H1 (cell line): ENCODE results near the gene COQ8B. TPM values are rescaled to one million over a fixed set of nuclear protein-coding genes. Genes with fewer than 3 reads are reported as not detected.
A peak's percentile ranks its signal among the peaks of the same experiment; 100 is the strongest.

ENCODE experiments used
- CTCF ChIA-PET: fragments of 300-600 bp; sonication (Branson Sonifier 250); formaldehyde crosslinking; loops from one replicate; lab custom pipeline; 2021; ENCODE audit not compliant: partially characterized antibody; lab: Charles Lee
- POLR2A ChIA-PET: fragments of 300-600 bp; sonication (Branson Sonifier 250); formaldehyde crosslinking; loops from one replicate; lab custom pipeline; 2021; ENCODE audit warnings: inconsistent platforms; ENCODE audit not compliant: partially characterized antibody; lab: Charles Lee
- DNase-seq, 2 experiments: peaks; one replicate each; pipeline versions ENCODE4 v3.0.0 to v3.0.0-alpha.2; 2010 to 2022; ENCODE audit warnings: low spot score in 2 of 2, low read depth in 1 of 2, mixed read lengths in 1 of 2
- FAIRE-seq: peaks from 2 replicates; lab custom pipeline; 2011; peaks lifted over from hg19 to GRCh38; lab: Jason Lieb, UNC
- H2AFZ ChIP-seq: 2 replicates; pipeline ENCODE4 v1.8.1; 2012; ENCODE audit warnings: low read length, inconsistent platforms
- H2AK5ac ChIP-seq: 2 replicates; pipeline ENCODE4 v1.6.1; 2013; ENCODE audit warnings: low read depth, low read length
- H2BK120ac ChIP-seq: replicated peaks from 2 replicates; pipeline ENCODE3; 2013; ENCODE audit warnings: low read depth, low read length, inconsistent platforms
- H2BK12ac ChIP-seq: 2 replicates; pipeline ENCODE4 v1.6.1; 2013; ENCODE audit warnings: low read depth, low read length
- H2BK15ac ChIP-seq: 2 replicates; pipeline ENCODE4 v1.6.1; 2013; ENCODE audit warnings: low read length
- H2BK20ac ChIP-seq: 2 replicates; pipeline ENCODE4 v1.6.1; 2013; ENCODE audit warnings: low read length
- H2BK5ac ChIP-seq: 2 replicates; pipeline ENCODE4 v1.6.1; 2013; ENCODE audit warnings: low read depth, low read length
- H3K14ac ChIP-seq: 2 replicates; pipeline ENCODE4 v1.6.1; 2013; ENCODE audit warnings: inconsistent platforms; ENCODE audit not compliant: insufficient read length
- H3K18ac ChIP-seq: 2 replicates; pipeline ENCODE4 v1.6.1; 2013; ENCODE audit warnings: low read length; ENCODE audit errors: extremely low read depth
- H3K23ac ChIP-seq: 2 replicates; pipeline ENCODE4 v1.6.1; 2013; ENCODE audit warnings: inconsistent platforms; ENCODE audit not compliant: insufficient read length
- H3K23me2 ChIP-seq: 2 replicates; pipeline ENCODE4 v1.6.1; 2013; ENCODE audit warnings: low read depth, low read length
- H3K27ac ChIP-seq: 2 replicates; pipeline ENCODE4 v1.6.1; 2011; ENCODE audit warnings: low read depth, low read length, inconsistent platforms
- H3K27me3 ChIP-seq, 4 experiments: replicated peaks in 1 of 4; 1 replicate in 1 of 4; 2 replicates in 3 of 4; pipeline versions ENCODE4 v1.6.1 to v1.8.1; 2011 to 2013; ENCODE audit warnings: low read length in 3 of 4, mild to moderate bottlenecking in 3 of 4, inconsistent platforms in 2 of 4, mixed read lengths in 2 of 4, moderate library complexity in 1 of 4; ENCODE audit not compliant: control insufficient read depth in 3 of 4, insufficient read depth in 3 of 4; ENCODE audit errors: extremely low read depth in 1 of 4
- H3K36me3 ChIP-seq, 4 experiments: 2 replicates each; pipeline versions ENCODE4 v1.6.1 to v1.8.1; 2011 to 2013; ENCODE audit warnings: mild to moderate bottlenecking in 4 of 4, low read length in 3 of 4, moderate library complexity in 2 of 4, control low read depth in 1 of 4, inconsistent platforms in 1 of 4; ENCODE audit not compliant: insufficient read depth in 4 of 4, control insufficient read depth in 2 of 4
- H3K4ac ChIP-seq: replicated peaks from 2 replicates; pipeline ENCODE3; 2013; ENCODE audit warnings: low read length, low read depth, mixed read lengths, inconsistent platforms; ENCODE audit not compliant: insufficient read length
- H3K4me1 ChIP-seq, 4 experiments: replicated peaks in 1 of 4; 1 replicate in 1 of 4; 2 replicates in 3 of 4; pipeline versions ENCODE4 v1.6.1 to v1.8.1; 2011 to 2013; ENCODE audit warnings: low read length in 3 of 4, inconsistent platforms in 2 of 4, mixed read lengths in 1 of 4; ENCODE audit not compliant: insufficient read depth in 4 of 4, control insufficient read depth in 3 of 4
- H3K4me2 ChIP-seq, 2 experiments: 2 replicates each; pipeline versions ENCODE4 v1.6.1 to v1.8.1; 2011 to 2013; ENCODE audit warnings: low read depth in 2 of 2, low read length in 2 of 2, control low read depth in 1 of 2, inconsistent platforms in 1 of 2, mild to moderate bottlenecking in 1 of 2; ENCODE audit not compliant: insufficient read depth in 1 of 2
- H3K4me3 ChIP-seq, 4 experiments: fragments of 200-600, 300-600 bp in 1 of 4; sonication (generic), shearing (Covaris generic), sonication (Bioruptor Twin) in 1 of 4; 2 replicates each; pipeline versions ENCODE4 v1.5.1 to v1.8.1; 2011 to 2016; ENCODE audit warnings: low read length in 4 of 4, low read depth in 3 of 4, control low read depth in 2 of 4, inconsistent platforms in 2 of 4, mild to moderate bottlenecking in 2 of 4, mixed read lengths in 1 of 4, moderate library complexity in 1 of 4; ENCODE audit not compliant: insufficient read depth in 2 of 4; ENCODE audit errors: extremely low read depth in 1 of 4
- H3K56ac ChIP-seq: replicated peaks from 2 replicates; pipeline ENCODE3; 2013; ENCODE audit warnings: low read depth, mild to moderate bottlenecking, mixed read lengths, low read length, inconsistent platforms; ENCODE audit not compliant: insufficient read length
- H3K79me1 ChIP-seq: 2 replicates; pipeline ENCODE4 v1.6.1; 2013; ENCODE audit warnings: low read depth, low read length, control low read depth
- H3K79me2 ChIP-seq, 2 experiments: 2 replicates each; pipeline versions ENCODE4 v1.6.1 to v1.8.1; 2012 to 2013; ENCODE audit warnings: low read length in 2 of 2, mild to moderate bottlenecking in 2 of 2, inconsistent platforms in 1 of 2; ENCODE audit not compliant: insufficient read depth in 2 of 2, control insufficient read depth in 1 of 2
- H3K9ac ChIP-seq, 4 experiments: replicated peaks in 1 of 4; 1 replicate in 1 of 4; 2 replicates in 3 of 4; pipeline versions ENCODE4 v1.6.1 to v1.8.1; 2011 to 2013; ENCODE audit warnings: low read depth in 3 of 4, low read length in 3 of 4, control low read depth in 2 of 4, mild to moderate bottlenecking in 2 of 4, moderate library complexity in 2 of 4, inconsistent platforms in 1 of 4; ENCODE audit errors: extremely low read depth in 1 of 4
- H3K9me3 ChIP-seq, 2 experiments: 2 replicates each; pipeline versions ENCODE4 v1.6.1 to v1.8.1; 2012 to 2013; ENCODE audit warnings: mild to moderate bottlenecking in 2 of 2, moderate library complexity in 2 of 2, control low read depth in 1 of 2, inconsistent platforms in 1 of 2, low read depth in 1 of 2, low read length in 1 of 2, mixed read lengths in 1 of 2; ENCODE audit not compliant: insufficient read depth in 2 of 2
- H4K20me1 ChIP-seq, 2 experiments: replicated peaks in 1 of 2; 2 replicates each; pipeline versions ENCODE3 to v1.8.1; 2011 to 2013; ENCODE audit warnings: inconsistent platforms in 2 of 2, low read length in 2 of 2, mild to moderate bottlenecking in 1 of 2; ENCODE audit not compliant: insufficient read depth in 2 of 2, control insufficient read depth in 1 of 2
- H4K5ac ChIP-seq: 2 replicates; pipeline ENCODE4 v1.6.1; 2013; ENCODE audit warnings: low read length, low read depth, mixed read lengths, inconsistent platforms; ENCODE audit not compliant: insufficient read length
- H4K8ac ChIP-seq: 2 replicates; pipeline ENCODE4 v1.8.0; 2013; ENCODE audit warnings: mild to moderate bottlenecking, moderate library complexity, low read length, inconsistent platforms; ENCODE audit not compliant: insufficient read depth; ENCODE audit errors: extremely low read depth
- H4K91ac ChIP-seq: replicated peaks from 2 replicates; pipeline ENCODE3; 2013; ENCODE audit warnings: low read length, mixed read lengths, inconsistent platforms; ENCODE audit not compliant: insufficient read length
- EGR1 ChIP-seq: IDR thresholded peaks from 2 replicates; pipeline ENCODE4 v1.6.1; 2011; ENCODE audit warnings: low read depth, low read length, borderline replicate concordance
- EZH2 ChIP-seq: fragments of 200-600 bp; sonication (generic); IDR thresholded peaks from 2 replicates; pipeline ENCODE4 v1.7.1; 2012; ENCODE audit warnings: low read depth, mild to moderate bottlenecking, moderate library complexity, low read length, inconsistent platforms; ENCODE audit not compliant: severe bottlenecking
- MAFK ChIP-seq: IDR thresholded peaks from 2 replicates; pipeline ENCODE4 v1.6.1; 2012; ENCODE audit warnings: low read depth, mild to moderate bottlenecking, improper control_type of control experiment, low read length
- RAD21 ChIP-seq, 2 experiments: IDR thresholded peaks in 1 of 2; conservative IDR thresholded peaks in 1 of 2; 2 replicates each; pipeline ENCODE4 v1.6.1; 2011; ENCODE audit warnings: low read depth in 2 of 2, low read length in 2 of 2, improper control_type of control experiment in 1 of 2, inconsistent platforms in 1 of 2, mild to moderate bottlenecking in 1 of 2, moderate library complexity in 1 of 2
- RBBP5 ChIP-seq: IDR thresholded peaks from 2 replicates; pipeline ENCODE4 v1.7.1; 2012; ENCODE audit warnings: low read depth, mild to moderate bottlenecking, inconsistent platforms, low read length, moderate library complexity, borderline replicate concordance
- SIX5 ChIP-seq: IDR thresholded peaks from 2 replicates; pipeline ENCODE4 v1.6.1; 2011; ENCODE audit warnings: mild to moderate bottlenecking, low read depth, low read length
- TAF1 ChIP-seq: IDR thresholded peaks from 2 replicates; pipeline ENCODE4 v1.6.1; 2011; ENCODE audit warnings: mild to moderate bottlenecking, low read depth, low read length
- WGBS, 2 experiments: shearing (Covaris generic) in 1 of 2; methylation state at CpG; one replicate each; pipeline versions ENCODE4 v1.1.6 to v1.1.7; 2013 to 2015; ENCODE audit warnings: low lambda C conversion rate in 2 of 2, mixed read lengths in 2 of 2, inconsistent platforms in 1 of 2, low coverage in 1 of 2, missing lambda C conversion rate in 1 of 2; ENCODE audit not compliant: insufficient replicate concordance in 2 of 2, insufficient coverage in 1 of 2, insufficient read length in 1 of 2; ENCODE audit errors: extremely low coverage in 1 of 2, missing lambda C conversion rate in 1 of 2; 5-methylcytosine and 5-hydroxymethylcytosine counted together
- polyA plus RNA-seq, 7 experiments: library from polyadenylated mRNA; depleted of rRNA in 3 of 7; stranded (reverse) in 5 of 7; unstranded in 2 of 7; fragments of >200 nt in 5 of 7; fragments of 200-250 nt in 2 of 7; gene quantifications; 1 replicate in 5 of 7; 2 replicates in 1 of 7; 4 replicates in 1 of 7; pipeline versions ENCODE4 v1.2.1 to v1.2.3, GENCODE V29; 2011 to 2013; ENCODE audit warnings: missing spikeins in 2 of 7, mixed read lengths in 2 of 7
- total RNA-seq: library from RNA; stranded (reverse); fragmentation: NEBNext Ultra II Directional; extraction: Animal tissue kit (Norgen Biotek cat#: 25700); gene quantifications from 2 replicates; pipeline ENCODE4 v1.2.1, GENCODE V29; 2021
- TF ChIP-seq, protein P1 (sequence below): IDR thresholded peaks from 2 replicates; pipeline ENCODE4 v1.6.1; 2012; ENCODE audit warnings: inconsistent platforms

Gene COQ8B
- total and polyA plus RNA-seq, 2 of the 8 experiments (the other 6 are each of a cell fraction or from before 2014, with no cell fraction given) = 41.7 to 46.1 TPM

DNA sequence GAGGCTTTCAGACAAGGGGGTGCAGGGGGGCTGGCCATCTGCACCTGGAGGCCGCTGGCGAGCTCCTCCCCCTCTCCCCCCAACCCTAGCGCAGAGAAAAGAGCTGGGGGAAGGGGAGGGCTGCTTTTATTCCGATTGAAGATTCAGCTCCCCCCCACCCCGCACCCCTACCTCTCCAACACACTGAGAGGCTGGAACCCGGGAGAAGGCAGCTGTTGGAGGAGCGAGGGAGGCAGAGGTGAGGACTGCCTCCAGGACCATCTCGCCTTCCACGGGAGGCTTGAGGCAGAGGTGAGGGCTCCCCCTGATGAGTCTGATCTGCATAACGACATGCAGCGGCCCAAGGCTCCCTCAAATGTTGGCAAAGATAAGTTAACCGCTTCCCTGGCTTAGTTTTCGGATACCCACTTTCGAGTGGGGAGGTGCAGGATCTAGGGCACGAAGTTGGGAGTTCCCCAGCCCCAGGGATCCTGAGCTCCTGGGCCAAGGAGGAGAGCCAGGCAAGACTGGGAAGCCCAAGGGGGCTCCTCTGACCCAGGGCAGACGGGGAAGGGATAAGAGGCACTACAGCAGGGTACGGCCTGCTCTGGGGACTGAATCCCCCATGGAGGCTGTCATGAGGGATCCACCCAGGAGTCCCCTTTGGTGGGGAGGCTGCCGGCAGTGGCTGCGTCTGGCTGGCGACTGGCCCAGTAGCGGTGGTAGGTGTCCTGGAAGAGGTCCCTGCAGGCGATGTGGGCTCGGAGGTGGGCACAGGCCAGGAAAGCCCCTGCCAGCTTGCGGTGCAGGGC lies 25.1 kb downstream of the COQ8B start:
- H2AK5ac ChIP-seq = peak overlapping the region; percentile 28; the same call in 1 of the 2 replicates
- H3K4me1 ChIP-seq = peaks cover 0 to 25% (median 15%) of the 10 kb centered on the region in 4 experiments; a peak in 6 of 7 replicates
- peaks cover 0 to 15% (median 8%) of the 10 kb centered on the region in 4 experiments; a peak in 5 of 8 replicates for H3K36me3 ChIP-seq
- peak overlapping the region in 1 of 4 experiments; percentile 73; a peak in 3 of 7 replicates for H3K9ac ChIP-seq
- POLR2A ChIA-PET = interaction anchor here (0.5 to 3.0 kb wide), 20 partner anchors 8 to 1191 kb away, joined by 3 to 24 read pairs (median 4); partner anchors contain the start of genes ACTMAP, COQ8B, EGLN2 and ITPKC
- H4K20me1 ChIP-seq = peaks cover 6 to 14% of the 10 kb centered on the region in 2 experiments
- peaks cover 12% of the 10 kb centered on the region for H3K79me1 ChIP-seq
- peak overlapping the region; percentile 78 for H4K5ac ChIP-seq
- TF ChIP-seq TAF1 = 0 out of 2 replicates have a peak, but pooled peaks have one; percentile 25
- TF ChIP-seq RAD21 (IDR thresholded peaks at IDR 0.05 in 1 of 2, conservative IDR thresholded peaks at IDR 0.05 in 1 of 2; ENCODE audit: low read depth in 2 of 2, low read length in 2 of 2) = no peak
- TF ChIP-seq, protein P1, sequence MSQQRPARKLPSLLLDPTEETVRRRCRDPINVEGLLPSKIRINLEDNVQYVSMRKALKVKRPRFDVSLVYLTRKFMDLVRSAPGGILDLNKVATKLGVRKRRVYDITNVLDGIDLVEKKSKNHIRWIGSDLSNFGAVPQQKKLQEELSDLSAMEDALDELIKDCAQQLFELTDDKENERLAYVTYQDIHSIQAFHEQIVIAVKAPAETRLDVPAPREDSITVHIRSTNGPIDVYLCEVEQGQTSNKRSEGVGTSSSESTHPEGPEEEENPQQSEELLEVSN = no peak
- no peak for TF ChIP-seq EGR1
- no peak for TF ChIP-seq MAFK
- TF ChIP-seq RBBP5 = 0 out of 2 replicates have a peak, but pooled peaks have one; percentile 0
- no peak for TF ChIP-seq EZH2
- TF ChIP-seq SIX5 = no peak
- peak overlapping the region; percentile 89 to 94 for H3K4me2 ChIP-seq
- 65% methylated on average over 19 of the region's 24 CpGs; no CpG with 5 or more reads in 1 of the 2 experiments for WGBS, 2 experiments
- H4K91ac ChIP-seq = peak overlapping the region; percentile 90
- H2BK15ac ChIP-seq = peak overlapping the region; percentile 88; the same call in 1 of the 2 replicates
- peaks cover 13% of the 10 kb centered on the region for H3K23me2 ChIP-seq
- H3K9me3 ChIP-seq = no peaks in the 10 kb centered on the region
- no peak for FAIRE-seq
- H2BK120ac ChIP-seq = peak overlapping the region; percentile 82
- peak overlapping the region; percentile 75 for H2BK12ac ChIP-seq
- H3K4ac ChIP-seq = peak overlapping the region; percentile 93
- no peak overlapping the region for H2AFZ ChIP-seq
- no peak overlapping the region for H3K56ac ChIP-seq
- CTCF ChIA-PET = interaction anchor here (0.9 to 3.2 kb wide), 7 partner anchors 10 to 470 kb away, joined by 3 to 15 read pairs (median 3); partner anchors contain the start of genes COQ8B and ITPKC
- H3K14ac ChIP-seq = no peak overlapping the region
- peak in 1 of 2 experiments; percentile 59 for DNase-seq
- H2BK5ac ChIP-seq = peak overlapping the region; percentile 87
- peak overlapping the region; percentile 86; the same call in 1 of the 2 replicates for H3K27ac ChIP-seq
- H2BK20ac ChIP-seq = no peak overlapping the region
- H4K8ac ChIP-seq = peak overlapping the region; percentile 86
- H3K18ac ChIP-seq = peak overlapping the region; percentile 95
- no peak overlapping the region for H3K23ac ChIP-seq
- no peaks in the 10 kb centered on the region for H3K27me3 ChIP-seq
- peaks cover 0 to 21% of the 10 kb centered on the region in 2 experiments; a peak in 3 of 4 replicates for H3K79me2 ChIP-seq
- peak overlapping the region in 1 of 4 experiments; percentile 70; a peak in 3 of 8 replicates for H3K4me3 ChIP-seq
